ENCODE results near the gene PHLDB2. TPM values are rescaled to one million over a fixed set of nuclear protein-coding genes. Genes with fewer than 3 reads are reported as not detected.

Gene PHLDB2
- total and polyA plus RNA-seq, 2 of the 4 experiments (the other 2 are of a cell fraction): 10.6 to 28.7 TPM

DNA sequence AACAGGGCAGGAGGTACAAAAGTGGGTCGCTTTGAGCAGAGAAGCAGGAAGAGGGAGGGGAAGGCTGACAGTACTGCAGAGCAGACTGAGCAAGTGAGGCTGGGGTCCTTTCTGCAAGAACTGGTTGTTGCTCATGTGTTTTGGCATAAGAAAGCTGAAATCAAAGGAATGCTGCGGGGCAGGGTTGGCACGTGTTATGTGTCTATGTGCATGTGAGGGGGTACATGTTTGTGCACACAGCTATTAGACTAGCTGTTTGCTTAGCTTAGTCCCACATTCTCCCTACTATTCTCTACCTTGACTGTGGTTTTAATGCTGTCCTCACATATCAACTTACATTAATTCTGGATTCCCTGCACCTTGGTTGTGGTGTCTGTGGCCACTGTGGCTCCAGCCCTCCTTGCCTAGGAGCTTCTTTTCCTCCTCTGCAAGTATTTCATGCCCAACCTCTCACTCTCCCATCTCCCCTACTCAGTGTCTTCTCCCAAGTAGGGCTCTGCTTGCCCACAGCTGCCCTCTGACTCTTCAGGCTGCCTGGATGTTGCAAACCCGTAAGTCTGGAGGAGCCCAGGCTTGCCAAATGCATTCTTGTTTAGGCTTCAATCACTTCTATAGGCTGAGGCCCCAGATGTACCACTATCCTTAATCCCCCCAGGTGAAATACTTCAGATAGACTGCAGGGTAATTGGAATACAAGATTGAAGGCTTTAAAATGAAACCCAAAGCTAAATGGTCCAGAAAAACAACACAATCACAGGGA, 144.4 kb downstream of the PHLDB2 start:
- ChIA-PET POLR2A (ENCODE audit: unreplicated experiment) (interaction anchor here (0.7 kb wide), 1 partner anchor 14 kb away, joined by 3 read pairs; no protein-coding TSS in a partner anchor), CTCF (interaction anchor here (0.6 to 1.4 kb wide), 3 partner anchors 14 to 40 kb away, joined by 3 to 4 read pairs (median 3); no protein-coding TSS in a partner anchor)
- intact Hi-C loops (cut with micrococcal nuclease) (no loop called here), in situ Hi-C loops (cut with MboI; ENCODE audit: low sequenced_read_pairs) (no loop called here), dilution Hi-C loops (cut with HindIII; ENCODE audit: low sequenced_read_pairs, unreplicated experiment) (no loop called here)
- no peak overlapping the region for H3K4me3 ChIP-seq (ENCODE audit: insufficient read depth, low read depth, low read length)
- H3K4ac ChIP-seq (ENCODE audit: low read depth, low read length): peak overlapping the region; percentile 17; the same call in 1 of the 2 replicates
- H4K5ac ChIP-seq (ENCODE audit: low read depth, low read length): no peak overlapping the region
- TF ChIP-seq, protein P1, sequence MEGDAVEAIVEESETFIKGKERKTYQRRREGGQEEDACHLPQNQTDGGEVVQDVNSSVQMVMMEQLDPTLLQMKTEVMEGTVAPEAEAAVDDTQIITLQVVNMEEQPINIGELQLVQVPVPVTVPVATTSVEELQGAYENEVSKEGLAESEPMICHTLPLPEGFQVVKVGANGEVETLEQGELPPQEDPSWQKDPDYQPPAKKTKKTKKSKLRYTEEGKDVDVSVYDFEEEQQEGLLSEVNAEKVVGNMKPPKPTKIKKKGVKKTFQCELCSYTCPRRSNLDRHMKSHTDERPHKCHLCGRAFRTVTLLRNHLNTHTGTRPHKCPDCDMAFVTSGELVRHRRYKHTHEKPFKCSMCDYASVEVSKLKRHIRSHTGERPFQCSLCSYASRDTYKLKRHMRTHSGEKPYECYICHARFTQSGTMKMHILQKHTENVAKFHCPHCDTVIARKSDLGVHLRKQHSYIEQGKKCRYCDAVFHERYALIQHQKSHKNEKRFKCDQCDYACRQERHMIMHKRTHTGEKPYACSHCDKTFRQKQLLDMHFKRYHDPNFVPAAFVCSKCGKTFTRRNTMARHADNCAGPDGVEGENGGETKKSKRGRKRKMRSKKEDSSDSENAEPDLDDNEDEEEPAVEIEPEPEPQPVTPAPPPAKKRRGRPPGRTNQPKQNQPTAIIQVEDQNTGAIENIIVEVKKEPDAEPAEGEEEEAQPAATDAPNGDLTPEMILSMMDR (conservative IDR thresholded peaks at IDR 0.05; ENCODE audit: low read depth, low read length): no peak
- no peak for TF ChIP-seq MAFK (IDR thresholded peaks at IDR 0.05; ENCODE audit: low read depth, low read length)
- H3K36me3 ChIP-seq (ENCODE audit: control insufficient read depth, insufficient read depth, low read length): no peaks in the 10 kb centered on the region
- no peak overlapping the region for H3K9ac ChIP-seq (ENCODE audit: low read depth, low read length)
- H3K4me2 ChIP-seq (ENCODE audit: low read depth, low read length): no peak overlapping the region
- no peak overlapping the region for H3K18ac ChIP-seq (ENCODE audit: low read depth, low read length)
- 86% methylated on average over 1 of the region's 4 CpGs; no CpG with 5 or more reads in 1 of the 2 experiments for WGBS, 2 experiments (ENCODE audit: extremely low coverage in 2 of 2, insufficient read length in 1 of 2)
- H3K56ac ChIP-seq (ENCODE audit: extremely low read depth, insufficient read depth, low read length): no peak overlapping the region
- no peak overlapping the region for H4K8ac ChIP-seq (ENCODE audit: low read depth in 2 of 2, low read length in 2 of 2)
- H3K27me3 ChIP-seq (ENCODE audit: control insufficient read depth, insufficient read depth, low read length): no peaks in the 10 kb centered on the region; the same call in 1 of the 2 replicates
- DNase-seq: no peak
- no peak overlapping the region for H3K27ac ChIP-seq (ENCODE audit: insufficient read depth, low read length)
- ATAC-seq (ENCODE audit: low read depth): no peak
- no peak overlapping the region for H3K23ac ChIP-seq (ENCODE audit: low read depth, low read length)
- H2BK20ac ChIP-seq (ENCODE audit: low read depth, low read length): peak overlapping the region; percentile 14; the same call in 1 of the 2 replicates
- H3K14ac ChIP-seq (replicated peaks; ENCODE audit: low read depth, low read length): no peak overlapping the region
- peaks cover 8% of the 10 kb centered on the region for H3K4me1 ChIP-seq (ENCODE audit: control insufficient read depth, insufficient read depth, low read length)
- no peaks in the 10 kb centered on the region for H3K79me1 ChIP-seq (ENCODE audit: low read depth in 1 of 2, low read length in 2 of 2)
- H4K20me1 ChIP-seq (ENCODE audit: insufficient read depth, low read length): no peaks in the 10 kb centered on the region
- no peak overlapping the region for H2BK15ac ChIP-seq (ENCODE audit: low read depth, low read length)
- H4K91ac ChIP-seq (ENCODE audit: insufficient read depth, low read depth, low read length): 0 out of 2 replicates have a peak overlapping the region, but pooled peaks have one; percentile 38
- H2AFZ ChIP-seq (replicated peaks; ENCODE audit: low read length, poor library complexity): no peak overlapping the region
- H2BK5ac ChIP-seq (ENCODE audit: low read depth, low read length, poor library complexity, severe bottlenecking): no peak overlapping the region
- H2BK120ac ChIP-seq (ENCODE audit: low read depth, low read length): peak overlapping the region; percentile 30; the same call in 1 of the 2 replicates
- BruUV-seq (replicated peaks): no TSS peak
- peak overlapping the region; percentile 24; the same call in 1 of the 2 replicates for H2AK5ac ChIP-seq (ENCODE audit: low read depth, low read length)
- peaks cover 6% of the 10 kb centered on the region for H3K9me1 ChIP-seq (ENCODE audit: insufficient read depth, low read length)
- H2AK9ac ChIP-seq (replicated peaks; ENCODE audit: low read depth, low read length, poor library complexity): no peak overlapping the region
- no peaks in the 10 kb centered on the region for H3K9me3 ChIP-seq (ENCODE audit: control insufficient read depth, insufficient read depth, low read length)

Measured in IMR-90 (cell line).